ENCODE data around the gene GCK.

DNA sequence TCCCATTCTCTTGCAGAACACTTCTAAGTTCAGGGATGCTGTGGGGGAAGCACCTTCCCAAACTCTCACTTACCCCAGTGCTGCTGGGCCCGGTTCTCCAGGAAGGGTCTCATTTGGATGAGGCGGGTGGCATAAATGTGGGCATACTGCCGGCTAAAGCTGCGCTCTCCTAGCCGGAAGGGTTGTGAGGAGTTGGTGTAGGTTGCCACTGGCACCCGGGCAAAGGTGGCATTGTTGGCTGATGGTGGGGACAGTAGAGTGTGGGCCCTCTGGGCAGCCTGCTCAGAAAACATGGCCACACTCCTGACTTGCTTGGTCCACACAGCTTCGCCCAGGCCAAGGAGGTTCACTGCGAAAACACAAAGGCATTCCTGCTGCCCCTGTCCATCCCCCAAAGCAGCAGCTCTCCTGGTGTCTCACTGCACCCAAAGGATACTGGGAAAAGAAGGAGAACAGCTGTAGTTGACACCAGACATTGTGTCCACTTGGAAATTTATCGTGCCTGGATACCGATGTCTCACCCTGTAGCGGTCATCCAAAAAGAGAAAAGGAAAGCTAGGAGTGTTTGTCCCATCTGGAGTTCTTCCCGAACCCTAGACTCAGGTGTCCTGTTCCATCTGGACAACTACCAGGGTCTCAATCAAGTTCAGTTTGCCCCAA lies 67.3 kb downstream of the GCK start:
- TF ChIP-seq, protein P1, sequence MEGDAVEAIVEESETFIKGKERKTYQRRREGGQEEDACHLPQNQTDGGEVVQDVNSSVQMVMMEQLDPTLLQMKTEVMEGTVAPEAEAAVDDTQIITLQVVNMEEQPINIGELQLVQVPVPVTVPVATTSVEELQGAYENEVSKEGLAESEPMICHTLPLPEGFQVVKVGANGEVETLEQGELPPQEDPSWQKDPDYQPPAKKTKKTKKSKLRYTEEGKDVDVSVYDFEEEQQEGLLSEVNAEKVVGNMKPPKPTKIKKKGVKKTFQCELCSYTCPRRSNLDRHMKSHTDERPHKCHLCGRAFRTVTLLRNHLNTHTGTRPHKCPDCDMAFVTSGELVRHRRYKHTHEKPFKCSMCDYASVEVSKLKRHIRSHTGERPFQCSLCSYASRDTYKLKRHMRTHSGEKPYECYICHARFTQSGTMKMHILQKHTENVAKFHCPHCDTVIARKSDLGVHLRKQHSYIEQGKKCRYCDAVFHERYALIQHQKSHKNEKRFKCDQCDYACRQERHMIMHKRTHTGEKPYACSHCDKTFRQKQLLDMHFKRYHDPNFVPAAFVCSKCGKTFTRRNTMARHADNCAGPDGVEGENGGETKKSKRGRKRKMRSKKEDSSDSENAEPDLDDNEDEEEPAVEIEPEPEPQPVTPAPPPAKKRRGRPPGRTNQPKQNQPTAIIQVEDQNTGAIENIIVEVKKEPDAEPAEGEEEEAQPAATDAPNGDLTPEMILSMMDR (IDR thresholded peaks at IDR 0.05; ENCODE audit: insufficient read depth, low read length, poor library complexity, severe bottlenecking), result no peak
- no peak for TF ChIP-seq EZH2phosphoT487 (conservative IDR thresholded peaks at IDR 0.05; ENCODE audit: low read length)
